Stimulated activated CD8-positive, alpha-beta memory T cell treated with anti-CD3 and anti-CD28 coated beads, Interleukin-2, amount 100 ng/mL, for 1 hour (primary cell): ENCODE results near the gene ACBD6.

ENCODE experiments used
- DNase-seq, 2 donors: peaks; one replicate each; pipeline ENCODE4 v3.0.0-alpha.2; 2020; ENCODE audit warnings: low read depth in 2 of 2

The ACBD6 gene

DNA sequence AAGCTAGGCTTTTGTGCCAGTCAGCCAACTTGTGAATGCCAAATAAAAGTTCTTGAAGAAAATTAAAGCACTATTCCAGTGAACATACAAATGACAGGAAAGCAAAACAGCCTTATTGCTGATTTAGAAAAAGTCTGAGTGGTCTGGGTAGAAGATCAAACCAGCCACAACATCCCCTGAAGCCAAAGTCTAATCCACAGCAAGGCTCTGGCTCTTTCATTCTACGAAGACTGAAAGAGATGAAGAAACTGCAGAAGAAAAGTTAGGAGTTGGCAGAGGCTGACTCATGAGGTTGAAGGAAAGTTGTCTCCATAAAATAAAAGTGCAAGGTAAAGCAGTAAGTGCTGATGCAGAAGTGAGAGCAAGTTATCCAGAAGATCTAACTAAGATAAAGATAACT, 206.4 kb downstream of the ACBD6 start:
- no peak for DNase-seq

DNA sequence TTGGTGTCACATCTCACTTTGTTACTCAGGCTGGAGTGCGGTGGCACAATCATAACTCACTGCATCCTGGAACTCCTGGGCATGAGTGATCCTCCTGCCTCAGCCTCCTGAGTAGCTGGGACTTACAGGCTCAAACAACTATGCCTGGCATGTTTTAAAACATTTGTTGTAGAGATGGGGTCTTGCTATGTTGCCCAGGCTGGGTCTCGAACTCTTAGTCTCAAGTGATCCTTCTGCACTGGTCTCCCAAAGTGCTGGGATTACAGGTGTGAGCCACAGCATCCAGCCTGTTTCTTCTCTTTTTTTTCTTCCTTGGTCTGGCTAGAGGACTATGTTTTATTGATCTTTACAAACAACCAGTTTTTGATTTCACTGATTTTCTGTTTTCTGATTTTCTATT, 207.7 kb downstream of the ACBD6 start:
- no peak for DNase-seq

DNA sequence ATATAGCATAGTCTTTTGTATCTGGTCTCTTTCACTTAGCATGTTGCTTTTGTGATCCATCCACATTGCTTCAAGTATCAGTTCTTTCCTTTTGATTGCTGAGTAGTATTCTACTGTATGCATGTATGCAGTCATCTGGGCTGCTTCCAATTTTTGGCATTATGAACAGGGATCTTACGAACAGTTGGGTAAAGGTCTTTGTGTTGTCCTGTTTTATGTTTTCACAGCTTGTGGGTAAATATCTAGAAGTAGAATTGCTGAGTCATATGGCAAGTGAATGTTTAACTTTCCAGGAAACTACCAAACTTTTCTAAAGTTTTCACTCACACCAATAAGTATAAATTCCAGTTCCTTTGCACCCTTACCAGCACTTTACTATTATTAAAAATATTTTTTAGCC, 211.4 kb downstream of the ACBD6 start:
- no peak for DNase-seq

DNA sequence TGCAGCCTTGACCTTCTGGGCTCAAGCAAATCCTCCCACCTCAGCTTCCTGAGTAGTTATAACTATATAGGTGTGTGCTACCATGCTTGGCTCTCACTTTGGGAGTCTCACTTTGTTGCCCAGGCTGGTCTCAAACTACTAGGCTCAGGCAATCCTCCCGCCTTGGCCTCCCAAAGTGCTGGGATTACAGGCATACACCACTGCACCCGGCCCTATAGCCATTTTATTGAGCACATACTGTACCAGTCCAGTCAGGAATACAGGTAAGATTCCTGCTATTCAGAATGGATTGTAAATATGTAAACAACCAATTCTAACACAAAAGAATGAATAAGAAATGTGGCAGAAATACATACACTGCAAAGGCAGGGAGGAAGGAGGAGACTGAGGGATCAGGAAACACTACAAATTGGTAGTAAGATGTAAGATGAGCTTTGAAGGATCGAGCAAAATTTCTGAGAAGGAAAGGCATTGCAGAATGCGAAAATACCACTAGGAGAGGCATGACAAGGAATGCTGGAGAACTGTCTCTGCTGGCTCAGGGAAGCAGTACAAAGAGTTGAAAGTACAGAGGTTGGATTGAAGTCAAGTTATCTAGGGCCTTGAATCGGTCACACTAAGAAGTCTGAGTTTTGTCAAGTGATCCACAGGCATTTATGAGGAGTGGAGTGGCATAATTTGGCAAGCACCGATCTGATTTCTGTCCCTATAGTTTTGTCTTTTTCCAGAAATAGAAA, 211.9 kb downstream of the ACBD6 start:
- DNase-seq = no peak

DNA sequence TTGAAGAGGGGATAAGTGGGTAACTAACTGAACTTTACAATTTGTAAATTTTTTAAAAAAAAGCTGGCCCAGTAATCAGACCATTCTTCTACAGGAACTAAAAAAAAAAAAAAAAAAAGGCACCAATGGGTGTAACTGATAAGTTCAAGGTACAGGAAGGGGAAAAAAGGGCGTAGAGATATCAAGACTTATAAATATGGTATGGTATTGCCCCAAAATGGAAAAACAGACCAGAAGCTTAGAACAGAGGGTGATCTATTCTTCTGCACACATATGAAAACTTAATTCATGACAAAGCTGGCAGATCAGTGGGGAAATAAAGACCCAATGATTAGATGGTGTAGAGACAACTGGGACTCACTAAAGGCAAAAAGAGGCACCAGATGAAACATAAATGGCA, 213.4 kb downstream of the ACBD6 start:
- DNase-seq = no peak

DNA sequence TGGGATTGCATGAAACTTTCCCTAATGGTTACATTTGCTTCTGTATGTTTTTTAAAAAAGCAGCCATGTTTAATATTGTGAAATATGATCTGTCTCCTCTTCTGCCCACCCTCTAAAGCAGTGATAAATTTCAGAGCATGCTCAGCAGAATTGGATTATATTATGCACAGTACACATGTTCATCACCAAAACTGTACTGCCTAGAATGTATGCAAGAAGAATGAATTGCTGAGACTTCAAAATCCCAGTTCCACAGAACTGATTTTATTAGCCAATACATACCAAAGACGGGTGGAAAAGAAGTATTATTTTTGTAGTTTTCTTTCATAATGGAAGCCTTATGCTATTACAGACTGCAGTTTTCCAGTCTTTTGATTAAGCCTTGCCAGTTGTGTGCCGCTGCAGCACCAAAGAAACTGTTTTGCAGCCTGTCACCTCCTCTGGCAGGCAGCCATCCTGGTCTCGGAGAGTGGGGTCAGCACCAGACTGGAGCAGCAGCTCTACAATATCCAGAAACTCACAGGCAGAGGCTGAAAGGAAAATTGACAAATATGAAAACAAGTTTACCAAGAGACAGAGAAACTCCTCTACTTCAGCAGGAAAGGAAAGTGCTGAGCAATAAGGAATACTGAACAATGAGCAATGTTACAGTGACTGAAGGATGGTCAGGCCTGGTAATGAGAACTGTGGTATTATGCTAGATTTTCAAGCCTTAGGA, 214.2 kb downstream of the ACBD6 start:
- no peak for DNase-seq

DNA sequence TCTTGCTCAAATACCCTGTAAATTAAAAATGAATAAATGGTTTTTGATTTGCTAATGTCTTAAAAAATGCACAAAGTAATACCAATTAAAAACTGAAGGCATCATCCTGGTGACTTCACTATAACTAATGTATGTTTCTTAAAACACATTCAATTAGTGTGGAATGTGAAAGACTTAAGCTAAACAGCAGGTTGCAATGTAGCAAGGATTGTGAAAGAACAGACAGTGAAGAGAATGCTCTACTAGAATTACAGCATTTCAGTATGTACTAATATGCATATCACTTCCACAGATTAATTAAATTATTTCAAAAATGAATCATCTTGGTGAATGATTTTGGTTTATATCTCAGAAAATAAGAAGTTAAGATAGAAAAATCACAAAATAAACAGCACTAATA, 216.0 kb downstream of the ACBD6 start:
- DNase-seq = no peak

DNA sequence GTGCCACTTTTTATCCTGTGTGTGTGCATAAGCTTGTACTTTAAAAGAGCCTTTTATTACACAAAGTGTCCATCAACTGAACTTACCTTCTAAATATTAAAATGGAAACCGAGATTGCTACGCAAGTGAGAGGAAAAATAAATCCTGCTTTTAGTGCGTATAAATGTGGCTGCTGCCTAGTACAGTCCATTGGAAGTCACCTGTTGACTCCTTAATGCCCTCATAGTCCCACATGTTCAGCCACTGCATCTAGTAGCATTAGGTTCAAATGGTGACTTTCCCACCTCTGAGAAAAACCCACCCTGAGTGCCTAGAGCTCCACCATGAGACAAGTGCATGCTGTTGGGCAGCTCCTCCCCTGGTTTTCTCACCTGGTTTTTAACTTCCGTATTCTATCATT, 219.3 kb downstream of the ACBD6 start:
- DNase-seq = no peak

DNA sequence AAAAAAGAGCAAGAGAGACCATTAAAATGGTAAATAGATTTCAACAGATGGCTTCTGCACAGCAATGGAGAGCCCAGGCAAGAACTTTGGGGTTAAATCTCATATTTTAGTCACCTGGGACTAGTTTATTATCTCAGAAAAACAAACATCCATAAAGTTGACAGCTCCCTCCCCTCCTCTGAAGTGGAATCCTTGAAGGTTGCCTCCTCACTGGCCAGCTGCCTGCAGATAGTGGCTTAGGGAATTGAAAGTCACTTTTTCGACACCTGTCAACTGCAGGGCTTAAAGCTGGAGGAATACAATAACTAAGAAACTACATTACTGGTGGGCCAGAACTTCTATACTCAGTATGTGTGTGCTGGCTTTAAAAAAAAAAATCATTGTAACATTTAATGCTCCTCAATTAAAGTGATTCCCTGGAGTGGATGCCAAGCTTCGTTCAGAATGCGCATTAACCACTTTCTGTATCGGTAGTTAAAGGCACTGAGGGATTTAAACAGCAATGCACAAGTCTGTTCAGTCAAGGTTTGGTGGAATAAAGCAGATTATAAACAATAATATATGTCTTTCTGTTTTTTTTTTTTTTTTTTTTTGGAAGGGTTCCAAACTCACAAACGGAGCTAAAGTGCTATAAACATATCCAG, 219.9 kb downstream of the ACBD6 start:
- DNase-seq = no peak

DNA sequence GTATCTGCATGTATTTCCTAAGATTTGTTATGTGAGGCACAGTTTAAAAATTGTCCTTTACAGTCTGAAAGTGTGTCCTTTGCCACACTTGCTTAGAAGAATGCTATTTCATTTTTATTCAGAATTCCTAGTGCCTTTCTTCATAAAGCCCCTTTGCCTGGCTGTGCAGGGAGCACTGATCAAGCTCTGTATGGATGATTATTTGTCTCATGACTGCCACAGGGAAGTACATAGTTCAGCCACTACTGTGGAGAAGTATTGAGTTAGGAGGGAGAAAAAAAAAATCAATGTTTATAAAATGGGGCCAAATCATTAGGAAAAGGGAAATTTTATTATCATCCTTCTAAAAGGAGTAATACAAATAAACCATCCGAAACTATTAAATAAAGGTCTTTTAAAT, 220.9 kb downstream of the ACBD6 start:
- DNase-seq = no peak

DNA sequence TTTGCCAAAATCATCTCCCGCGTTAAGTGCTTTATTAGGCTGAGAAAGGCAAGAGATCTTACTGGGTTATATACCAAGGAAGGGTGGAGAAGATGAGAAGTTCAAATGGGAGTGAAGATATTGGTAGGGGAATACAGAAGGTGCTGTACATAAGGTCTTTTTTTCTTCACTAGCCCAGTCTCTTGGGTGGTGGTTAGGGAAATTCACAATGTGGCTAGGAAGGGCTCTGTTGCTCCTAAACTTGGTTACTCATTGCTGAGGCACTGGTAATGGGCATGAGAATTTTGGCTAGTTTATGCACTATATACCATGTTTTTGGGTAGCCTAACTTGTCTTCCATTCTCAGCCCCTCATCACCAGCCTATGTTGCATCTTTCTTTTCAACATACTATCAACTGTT, 221.8 kb downstream of the ACBD6 start:
- DNase-seq = no peak

DNA sequence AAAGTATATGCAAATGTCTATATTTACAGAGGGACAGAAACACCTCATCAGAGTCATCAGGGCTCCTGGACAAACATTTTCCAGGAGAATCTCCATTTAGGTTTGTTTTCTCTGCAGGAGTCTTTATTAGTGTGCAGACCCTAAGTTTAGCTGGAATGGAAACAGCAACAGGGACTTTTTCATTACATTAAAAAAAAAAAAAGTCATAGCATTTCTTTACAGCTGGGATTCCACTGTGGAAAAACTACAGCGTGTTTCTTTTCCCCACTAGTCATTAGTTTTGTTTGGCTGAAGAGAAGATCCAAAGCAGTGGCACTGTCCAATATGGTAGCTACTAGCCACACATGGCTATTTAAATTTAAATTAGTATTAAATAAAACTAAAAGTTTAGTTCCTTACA, 222.7 kb downstream of the ACBD6 start:
- no peak for DNase-seq

DNA sequence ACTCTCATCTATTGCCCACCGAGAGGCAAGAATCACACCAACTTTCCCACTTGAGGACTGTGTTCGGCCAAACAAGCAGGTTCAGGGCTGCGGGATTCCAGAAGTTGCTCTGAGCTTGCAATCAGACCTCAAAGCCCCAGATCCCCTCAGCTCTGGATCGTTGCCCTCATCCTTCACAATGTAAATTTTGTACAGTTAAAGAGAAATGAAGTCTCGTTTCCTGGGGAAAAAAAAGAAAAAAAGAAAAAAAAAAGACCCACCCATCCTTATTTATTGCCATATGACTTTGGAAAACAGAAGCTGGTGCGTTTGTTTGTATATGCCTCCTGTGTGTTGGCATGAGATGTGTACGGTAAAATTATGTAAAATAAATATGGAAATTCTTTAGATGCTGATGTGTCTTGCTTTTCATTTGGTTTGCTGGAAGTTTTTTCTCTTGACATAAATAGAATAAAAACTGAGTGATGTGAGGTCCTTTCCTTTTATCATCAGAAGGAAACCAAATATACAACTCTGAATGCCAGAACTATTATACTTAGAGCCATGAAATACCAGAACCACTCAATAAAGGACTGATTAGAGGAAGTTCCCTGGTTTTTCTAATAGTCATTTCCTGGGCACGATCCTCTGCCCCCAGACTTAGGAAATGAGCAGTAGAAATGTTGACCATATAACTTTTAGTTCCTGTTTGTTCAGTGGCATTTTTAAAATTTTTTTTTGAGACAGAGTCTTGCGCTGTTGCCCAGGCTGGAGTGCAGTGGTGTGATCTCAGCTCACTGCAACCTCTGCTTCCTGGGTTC, 223.6 kb downstream of the ACBD6 start:
- no peak for DNase-seq

DNA sequence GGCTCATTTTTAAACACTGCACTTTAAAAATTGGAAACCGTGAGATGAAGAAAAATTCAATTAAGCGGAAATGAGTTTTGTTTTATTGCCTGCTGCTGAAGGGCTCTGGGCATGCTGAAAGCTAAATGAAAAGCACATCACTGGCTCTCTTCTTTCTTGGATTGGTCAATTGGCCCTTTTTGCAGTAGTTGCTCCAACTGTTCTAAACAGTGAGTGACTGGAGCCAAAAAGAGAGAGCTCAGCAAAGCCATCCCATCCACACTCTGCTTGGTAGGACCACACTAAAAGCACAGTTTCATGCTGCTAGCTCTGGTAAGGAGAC, 224.2 kb downstream of the ACBD6 start:
- DNase-seq = no peak

DNA sequence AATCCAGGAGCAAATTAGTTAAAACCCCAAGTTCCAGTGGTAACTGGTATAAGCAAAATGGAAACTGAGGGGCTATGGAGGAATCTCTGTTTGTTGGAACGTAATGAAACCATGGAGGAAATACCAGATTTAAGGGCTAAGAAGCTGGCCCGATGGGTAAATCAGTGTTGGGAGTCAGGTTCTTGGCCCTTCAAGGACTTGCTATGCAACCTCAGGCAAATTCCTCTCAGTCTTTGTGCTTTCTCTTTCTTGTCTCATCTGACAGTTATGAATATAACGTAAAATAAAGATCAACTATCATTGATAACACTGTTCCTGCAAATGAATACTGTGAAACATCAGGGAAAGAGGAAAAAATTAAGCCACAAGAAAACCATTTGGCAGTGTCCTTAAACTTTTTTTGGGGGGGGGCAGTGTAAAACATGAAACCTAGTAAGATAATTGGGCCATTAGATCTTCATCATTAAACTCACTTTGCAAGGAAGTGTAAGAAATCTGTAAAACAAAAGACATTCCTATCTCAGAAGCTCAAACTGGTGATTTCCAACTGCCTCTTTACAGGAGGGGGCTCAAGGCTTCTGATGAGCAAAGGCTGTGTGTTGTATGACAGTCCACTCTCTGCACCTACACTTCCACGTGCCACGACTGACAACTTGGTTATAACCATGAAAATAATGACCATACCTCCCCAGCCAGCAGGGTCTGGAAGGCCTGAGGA, 224.7 kb downstream of the ACBD6 start:
- DNase-seq = no peak

DNA sequence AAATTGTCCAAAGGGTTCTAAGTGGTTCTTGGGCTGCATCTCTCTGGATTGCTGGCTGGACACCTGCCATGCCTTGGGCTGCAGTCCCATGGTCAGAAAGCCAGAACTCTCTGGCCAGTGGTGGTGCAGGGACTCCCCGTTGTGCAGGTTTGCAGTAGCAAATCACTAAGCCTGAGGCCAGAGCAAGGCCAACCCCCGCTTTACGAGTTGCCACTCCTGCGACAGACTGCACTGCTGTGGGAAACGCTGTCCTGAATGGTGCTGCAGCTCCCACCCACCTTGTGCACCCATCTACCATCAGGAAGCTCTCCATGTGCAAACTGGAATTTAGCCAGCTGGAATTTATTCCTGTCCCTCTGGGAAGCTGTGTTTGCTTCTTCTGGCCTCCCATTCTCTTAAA, 226.7 kb downstream of the ACBD6 start:
- DNase-seq = no peak

DNA sequence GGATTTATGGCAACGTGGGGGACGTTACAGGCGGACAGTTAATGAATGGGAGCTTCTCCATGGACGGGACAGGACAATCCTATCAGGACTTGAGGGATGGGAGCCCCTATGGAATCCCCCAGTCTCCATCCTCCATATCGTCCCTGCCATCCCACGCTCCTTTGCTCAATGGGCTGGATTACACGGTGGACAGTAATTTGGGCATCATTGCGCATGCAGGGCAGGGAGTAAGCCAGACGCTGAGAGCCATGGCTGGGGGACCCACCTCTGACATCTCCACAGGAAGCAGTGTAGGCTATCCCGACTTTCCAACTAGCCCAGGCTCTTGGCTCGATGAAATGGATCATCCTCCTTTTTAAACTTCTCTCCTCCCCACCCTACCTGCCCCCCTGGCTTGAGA, 228.2 kb downstream of the ACBD6 start:
- no peak for DNase-seq

DNA sequence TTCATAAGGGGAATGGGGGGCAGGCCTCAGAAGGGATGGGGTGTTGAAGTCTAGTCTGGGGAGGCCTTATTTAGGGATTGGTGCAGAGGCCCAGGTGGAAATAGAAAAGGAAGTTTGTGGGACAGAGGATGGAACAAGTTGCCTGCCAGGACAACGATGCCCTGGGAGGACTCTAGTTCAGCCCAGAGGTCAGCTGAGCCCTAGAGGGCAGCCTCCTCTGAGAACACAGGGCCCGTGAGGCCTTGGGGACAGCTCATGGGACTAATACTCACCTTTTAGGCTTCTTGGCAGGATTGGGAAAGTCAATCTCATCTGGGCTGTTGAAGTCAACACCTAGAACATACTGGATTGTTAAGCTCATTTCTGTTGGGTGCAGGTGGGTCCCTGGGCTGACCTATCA, 229.3 kb downstream of the ACBD6 start:
- DNase-seq = no peak

DNA sequence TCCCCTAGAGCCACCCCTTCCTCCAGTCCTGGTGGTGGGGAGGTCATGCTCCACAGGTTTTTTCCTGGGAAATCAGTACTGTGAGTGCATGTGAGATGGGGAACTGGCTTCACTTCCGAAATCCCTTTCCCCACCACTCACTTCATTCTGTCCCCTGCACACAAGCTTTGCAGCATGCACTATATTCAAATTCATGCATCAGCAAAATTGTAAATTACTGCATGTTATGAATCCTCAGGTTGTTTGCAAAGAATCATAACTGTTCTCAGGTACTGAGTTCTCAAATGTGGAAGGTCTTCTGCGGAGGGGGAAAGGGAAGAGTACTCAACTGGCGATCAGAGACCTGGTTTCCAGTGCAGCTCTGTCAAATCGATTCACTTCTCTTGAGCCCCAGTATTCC, 230.0 kb downstream of the ACBD6 start:
- DNase-seq = no peak

DNA sequence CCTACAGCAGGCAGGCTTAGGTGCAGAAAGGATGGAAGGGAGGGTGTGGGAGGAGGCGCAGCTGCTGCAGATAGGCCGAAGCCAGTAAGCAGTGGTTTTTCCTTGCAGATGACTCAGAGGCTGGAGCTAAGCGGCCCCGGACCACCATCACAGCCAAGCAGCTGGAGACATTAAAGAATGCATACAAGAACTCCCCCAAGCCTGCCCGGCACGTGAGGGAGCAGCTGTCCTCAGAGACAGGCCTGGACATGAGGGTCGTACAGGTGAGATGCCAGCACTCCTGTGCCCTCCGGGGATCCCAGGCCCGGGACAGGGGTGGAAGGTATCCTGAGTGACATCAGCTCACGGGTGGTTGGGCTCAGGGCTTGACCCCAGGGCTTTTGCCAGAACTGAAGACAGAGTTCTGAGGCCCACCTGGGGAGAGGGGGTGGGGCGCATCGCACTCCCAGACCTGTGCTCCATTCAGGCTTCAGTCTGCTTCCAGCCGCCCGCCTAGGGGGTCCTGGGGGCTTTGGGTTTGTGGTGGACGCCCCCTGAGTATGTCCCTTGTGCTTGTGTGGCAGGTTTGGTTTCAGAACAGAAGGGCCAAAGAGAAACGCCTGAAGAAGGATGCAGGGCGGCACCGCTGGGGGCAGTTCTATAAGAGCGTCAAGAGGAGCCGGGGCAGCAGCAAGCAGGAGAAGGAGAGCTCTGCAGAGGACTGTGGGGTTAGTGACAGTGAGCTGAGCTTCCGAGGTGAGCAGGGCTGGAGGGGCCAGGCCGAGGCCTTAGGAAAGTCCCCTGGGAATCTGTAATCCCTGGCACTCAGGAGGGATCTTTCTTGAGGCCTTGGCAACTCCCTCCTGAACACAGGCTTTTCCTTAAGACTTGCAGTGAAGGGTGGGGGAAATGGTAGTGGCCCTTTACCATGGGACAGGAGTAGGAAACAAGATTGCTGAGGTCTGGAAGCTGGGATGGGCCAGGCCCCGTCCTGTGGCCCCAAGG, 230.8 kb downstream of the ACBD6 start:
- no peak for DNase-seq
